Neural progenitor cell (in vitro differentiated cells): ENCODE results near the gene CTNNA1.

Source experiments
- CTCF ChIP-seq: fragments of 200-600 bp; sonication (generic); IDR thresholded peaks from 2 replicates; pipeline ENCODE4 v1.5.1; 2017; ENCODE audit warnings: antibody characterized with exemption, mild to moderate bottlenecking
- EZH2 ChIP-seq: fragments of 200-600 bp; sonication (generic); IDR thresholded peaks from 2 replicates; pipeline ENCODE4 v1.6.1; 2017; ENCODE audit warnings: antibody characterized with exemption, mild to moderate bottlenecking, moderate library complexity
- EZH2phosphoT487 ChIP-seq: fragments of 200-600 bp; sonication (generic); IDR thresholded peaks from 2 replicates; pipeline ENCODE4 v1.6.1; 2017; ENCODE audit warnings: antibody characterized with exemption

DNA sequence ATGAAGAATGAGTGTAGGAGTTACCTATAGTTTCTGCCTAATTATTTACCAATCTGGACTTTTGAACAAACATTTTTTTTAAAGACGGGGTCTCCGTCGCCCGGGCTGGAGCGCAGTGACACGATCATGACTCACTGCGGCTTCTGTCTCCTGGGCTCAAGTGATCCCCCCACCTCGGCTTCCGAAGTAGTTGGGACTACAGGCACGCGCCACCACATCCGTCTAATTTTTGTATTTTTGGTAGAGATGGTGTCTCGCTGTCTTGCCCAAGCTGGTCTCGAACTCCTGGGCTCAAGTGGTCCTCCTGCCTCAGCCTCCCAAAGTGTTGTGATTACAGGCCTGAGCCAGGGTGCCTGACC lies 1.5 kb downstream of the CTNNA1 start:
- TF ChIP-seq CTCF, result no peak
- TF ChIP-seq EZH2phosphoT487, result no peak
- TF ChIP-seq EZH2, result no peak
